OCI-LY1 (cell line): ENCODE data around the gene SEC22C.

Source experiments
- EZH2 ChIP-seq: fragments of 200-600 bp; sonication (generic), shearing (Covaris generic); IDR thresholded peaks from 2 replicates; pipeline ENCODE4 v1.8.0; 2017; ENCODE audit warnings: borderline replicate concordance, mixed run types, mild to moderate bottlenecking, antibody characterized with exemption, low read length, moderate library complexity, mixed read lengths
- TF ChIP-seq, protein P1 (sequence below): fragments of 200-600 bp; sonication (generic), shearing (Covaris generic); IDR thresholded peaks from 2 replicates; pipeline ENCODE4 v1.5.1; 2017; ENCODE audit warnings: mild to moderate bottlenecking, antibody characterized with exemption, low read length, moderate library complexity, mixed read lengths

DNA sequence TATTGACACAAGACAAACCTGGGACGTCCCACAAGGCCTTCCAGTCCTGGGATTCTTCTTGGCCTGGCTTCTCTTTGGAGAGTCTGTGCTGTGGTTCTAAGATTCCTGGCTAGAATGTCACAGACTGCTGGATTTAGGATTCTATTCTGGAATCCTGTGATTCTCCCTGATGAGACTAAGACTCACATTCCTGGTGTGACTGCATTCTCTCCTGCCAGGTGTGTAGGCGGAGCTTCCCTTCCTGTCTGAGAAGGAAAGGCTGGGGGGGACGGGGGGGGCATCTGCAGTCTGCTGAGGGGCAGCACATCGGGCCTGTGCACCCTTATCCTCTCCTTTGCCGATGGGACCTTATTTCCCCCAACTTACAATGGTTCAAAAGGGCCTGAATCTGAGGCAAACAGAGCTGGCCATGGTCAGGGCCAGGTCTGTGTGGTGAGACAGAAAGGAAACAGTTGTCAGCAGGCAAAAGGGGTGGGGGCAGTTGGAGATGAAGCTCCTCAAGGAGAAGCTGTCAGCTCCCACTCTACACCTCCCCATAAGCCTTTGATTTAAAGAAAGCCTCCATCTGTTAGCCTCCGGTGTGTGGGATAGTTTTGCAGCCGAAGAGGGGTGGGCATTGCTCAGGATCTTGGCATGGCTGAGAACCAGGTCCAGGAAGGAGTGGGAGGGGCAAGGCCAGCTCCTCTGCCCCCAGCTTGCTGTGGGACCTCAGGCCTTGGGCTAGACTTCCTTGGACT lies 48.4 kb downstream of the SEC22C start:
- TF ChIP-seq, protein P1, sequence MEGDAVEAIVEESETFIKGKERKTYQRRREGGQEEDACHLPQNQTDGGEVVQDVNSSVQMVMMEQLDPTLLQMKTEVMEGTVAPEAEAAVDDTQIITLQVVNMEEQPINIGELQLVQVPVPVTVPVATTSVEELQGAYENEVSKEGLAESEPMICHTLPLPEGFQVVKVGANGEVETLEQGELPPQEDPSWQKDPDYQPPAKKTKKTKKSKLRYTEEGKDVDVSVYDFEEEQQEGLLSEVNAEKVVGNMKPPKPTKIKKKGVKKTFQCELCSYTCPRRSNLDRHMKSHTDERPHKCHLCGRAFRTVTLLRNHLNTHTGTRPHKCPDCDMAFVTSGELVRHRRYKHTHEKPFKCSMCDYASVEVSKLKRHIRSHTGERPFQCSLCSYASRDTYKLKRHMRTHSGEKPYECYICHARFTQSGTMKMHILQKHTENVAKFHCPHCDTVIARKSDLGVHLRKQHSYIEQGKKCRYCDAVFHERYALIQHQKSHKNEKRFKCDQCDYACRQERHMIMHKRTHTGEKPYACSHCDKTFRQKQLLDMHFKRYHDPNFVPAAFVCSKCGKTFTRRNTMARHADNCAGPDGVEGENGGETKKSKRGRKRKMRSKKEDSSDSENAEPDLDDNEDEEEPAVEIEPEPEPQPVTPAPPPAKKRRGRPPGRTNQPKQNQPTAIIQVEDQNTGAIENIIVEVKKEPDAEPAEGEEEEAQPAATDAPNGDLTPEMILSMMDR: no peak
- TF ChIP-seq EZH2: no peak
